ENCODE results near the gene HIVEP3. TPM values are rescaled to one million over a fixed set of nuclear protein-coding genes. Genes with fewer than 3 reads are reported as not detected.

HIVEP3 gene
- total RNA-seq, 2 experiments from 2014 or later: 13.2 to 13.4 TPM

- intact Hi-C loops (cut with micrococcal nuclease): no loop called here
- CTCF ChIA-PET: interaction anchor here (0.9 kb wide), 1 partner anchor 19 kb away, joined by 4 read pairs; no protein-coding TSS in a partner anchor
- no peaks in the 10 kb centered on the region for H3K9me3 Mint-ChIP-seq
Observed at GRCh38 chr1:41850029-41850428, 68.7 kb downstream of the HIVEP3 start.

DNA sequence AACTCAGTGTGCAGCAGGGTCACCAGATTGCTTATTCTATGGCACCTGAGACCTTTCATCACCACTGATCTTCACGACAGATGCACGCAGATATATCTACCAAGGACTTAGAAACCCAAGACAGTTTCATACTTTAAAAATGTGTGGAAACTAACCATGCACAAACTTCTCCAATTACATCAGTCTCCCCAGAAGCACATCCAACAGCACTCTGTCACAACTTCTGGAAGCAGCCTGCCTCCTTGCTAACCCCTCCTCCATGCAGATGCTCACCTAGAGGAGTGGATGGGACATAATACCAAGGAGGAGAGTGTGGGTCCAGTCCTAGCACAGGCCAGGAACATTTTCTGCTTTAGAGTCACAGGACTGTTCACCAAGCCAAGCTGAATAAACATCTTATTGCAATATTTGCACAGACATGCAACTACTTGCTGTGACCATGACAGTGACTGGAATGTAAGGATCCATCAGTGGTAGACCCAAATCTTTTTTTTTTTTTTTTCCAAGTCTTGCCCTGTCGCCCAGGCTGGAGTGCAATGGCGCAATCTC is 69.4 kb downstream of the HIVEP3 start:
- Mint-ChIP-seq H3K27me3 (ENCODE audit: low read depth) (no peaks in the 10 kb centered on the region), H3K36me3 (ENCODE audit: low read depth) (no peaks in the 10 kb centered on the region), H3K4me3 (no peak overlapping the region), H3K9me3 (no peaks in the 10 kb centered on the region), H3K27ac (no peak overlapping the region), H3K4me1 (ENCODE audit: low read depth) (peaks cover 34% of the 10 kb centered on the region)
- CTCF ChIA-PET: interaction anchor here (0.9 kb wide), 1 partner anchor 19 kb away, joined by 4 read pairs; no protein-coding TSS in a partner anchor
- intact Hi-C loops (cut with micrococcal nuclease): no loop called here
- DNase-seq: no peak

More at GRCh38 chr1:41850029-41850428, 68.7 kb downstream of the HIVEP3 start:
- Mint-ChIP-seq H3K27me3 (ENCODE audit: low read depth) (no peaks in the 10 kb centered on the region), H3K27ac (no peak overlapping the region), H3K36me3 (ENCODE audit: low read depth) (no peaks in the 10 kb centered on the region), H3K4me1 (ENCODE audit: low read depth) (peaks cover 29% of the 10 kb centered on the region), H3K4me3 (no peak overlapping the region)
- DNase-seq: peak; percentile 60

- Mint-ChIP-seq H3K9me3 (no peaks in the 10 kb centered on the region), H3K4me1 (ENCODE audit: low read depth) (peaks cover 42% of the 10 kb centered on the region), H3K4me3 (no peak overlapping the region), H3K27me3 (ENCODE audit: low read depth) (no peaks in the 10 kb centered on the region), H3K36me3 (ENCODE audit: low read depth) (no peaks in the 10 kb centered on the region), H3K27ac (no peak overlapping the region)
- CTCF ChIA-PET: no interaction called here
- intact Hi-C loops (cut with micrococcal nuclease): no loop called here
- no peak for DNase-seq
Observed at GRCh38 chr1:41848216-41848952, 70.3 kb downstream of the HIVEP3 start.

DNA sequence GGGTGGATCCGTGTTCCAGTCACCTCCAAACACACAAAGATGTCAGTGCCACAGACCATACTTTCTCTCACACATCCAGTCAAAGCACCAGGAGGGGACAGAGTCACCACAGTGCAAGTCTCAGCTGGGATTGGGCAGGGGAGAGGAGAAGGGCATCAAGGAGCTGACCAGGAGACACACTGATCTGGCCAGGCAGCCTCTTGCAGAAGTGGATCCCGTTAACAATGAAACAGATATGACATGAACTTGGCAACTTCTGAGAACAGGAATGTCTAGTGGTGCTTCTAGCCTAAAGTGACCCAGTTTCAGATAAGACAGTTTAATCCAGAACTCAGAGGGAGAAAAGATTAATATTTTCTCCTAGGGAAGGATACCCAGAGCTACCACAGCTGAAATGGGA is 71.0 kb downstream of the HIVEP3 start:
- CTCF ChIA-PET: no interaction called here
- Mint-ChIP-seq H3K27ac (no peak overlapping the region), H3K4me1 (ENCODE audit: low read depth) (peaks cover 44% of the 10 kb centered on the region), H3K9me3 (no peaks in the 10 kb centered on the region), H3K36me3 (ENCODE audit: low read depth) (no peaks in the 10 kb centered on the region), H3K27me3 (ENCODE audit: low read depth) (no peaks in the 10 kb centered on the region), H3K4me3 (no peak overlapping the region)
- no peak for DNase-seq
- intact Hi-C loops (cut with micrococcal nuclease): no loop called here

GRCh38 chr1:41846625-41847405 is 71.9 kb downstream of the HIVEP3 start:
- intact Hi-C loops (cut with micrococcal nuclease): no loop called here
- Mint-ChIP-seq H3K27ac (no peak overlapping the region), H3K4me3 (no peak overlapping the region), H3K4me1 (ENCODE audit: low read depth) (peaks cover 44% of the 10 kb centered on the region), H3K27me3 (ENCODE audit: low read depth) (no peaks in the 10 kb centered on the region), H3K9me3 (no peaks in the 10 kb centered on the region), H3K36me3 (ENCODE audit: low read depth) (no peaks in the 10 kb centered on the region)
- CTCF ChIA-PET: no interaction called here
- no peak for DNase-seq

DNA sequence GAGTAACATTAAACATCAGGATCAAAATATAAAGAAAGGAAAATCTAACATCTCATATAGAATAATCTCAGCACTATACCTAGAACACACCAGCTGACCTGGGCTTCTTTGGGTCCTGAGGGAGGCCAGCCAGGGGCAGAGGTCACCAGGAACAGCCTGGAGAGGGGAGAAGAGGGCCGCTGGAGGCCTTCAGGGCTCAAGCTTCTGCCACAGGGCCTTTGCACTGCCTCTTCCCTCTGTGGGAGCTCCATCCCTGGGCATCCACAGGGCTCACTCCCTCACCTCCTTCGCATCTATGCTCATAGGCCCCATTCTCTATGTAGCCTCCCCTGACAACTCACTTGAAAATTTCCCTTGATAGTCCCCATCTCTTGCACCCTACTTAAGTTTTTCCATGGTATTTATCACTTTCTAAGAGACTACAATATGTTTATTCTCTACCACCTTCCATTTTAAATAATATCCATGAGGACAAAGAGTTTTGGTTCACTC is 73.9 kb downstream of the HIVEP3 start:
- Mint-ChIP-seq H3K36me3 (ENCODE audit: low read depth) (no peaks in the 10 kb centered on the region), H3K4me1 (ENCODE audit: low read depth) (peaks cover 35% of the 10 kb centered on the region), H3K9me3 (no peaks in the 10 kb centered on the region), H3K27me3 (ENCODE audit: low read depth) (no peaks in the 10 kb centered on the region), H3K4me3 (no peak overlapping the region), H3K27ac (no peak overlapping the region)
- intact Hi-C loops (cut with micrococcal nuclease): no loop called here
- CTCF ChIA-PET: interaction anchor here (0.6 kb wide), 1 partner anchor 48 kb away, joined by 3 read pairs; no protein-coding TSS in a partner anchor
- no peak for DNase-seq

- no peak for DNase-seq
- H3K36me3 Mint-ChIP-seq (ENCODE audit: low read depth): no peaks in the 10 kb centered on the region
- intact Hi-C loops (cut with micrococcal nuclease): no loop called here
- H3K27ac Mint-ChIP-seq: no peak overlapping the region
- H3K4me1 Mint-ChIP-seq (ENCODE audit: low read depth): peaks cover 33% of the 10 kb centered on the region
- no peaks in the 10 kb centered on the region for H3K9me3 Mint-ChIP-seq
- CTCF ChIA-PET: interaction anchor here (0.6 kb wide), 1 partner anchor 48 kb away, joined by 3 read pairs; no protein-coding TSS in a partner anchor
- no peaks in the 10 kb centered on the region for H3K27me3 Mint-ChIP-seq (ENCODE audit: low read depth)
- no peak overlapping the region for H3K4me3 Mint-ChIP-seq
Observed at GRCh38 chr1:41844255-41844654, 74.5 kb downstream of the HIVEP3 start.

DNA sequence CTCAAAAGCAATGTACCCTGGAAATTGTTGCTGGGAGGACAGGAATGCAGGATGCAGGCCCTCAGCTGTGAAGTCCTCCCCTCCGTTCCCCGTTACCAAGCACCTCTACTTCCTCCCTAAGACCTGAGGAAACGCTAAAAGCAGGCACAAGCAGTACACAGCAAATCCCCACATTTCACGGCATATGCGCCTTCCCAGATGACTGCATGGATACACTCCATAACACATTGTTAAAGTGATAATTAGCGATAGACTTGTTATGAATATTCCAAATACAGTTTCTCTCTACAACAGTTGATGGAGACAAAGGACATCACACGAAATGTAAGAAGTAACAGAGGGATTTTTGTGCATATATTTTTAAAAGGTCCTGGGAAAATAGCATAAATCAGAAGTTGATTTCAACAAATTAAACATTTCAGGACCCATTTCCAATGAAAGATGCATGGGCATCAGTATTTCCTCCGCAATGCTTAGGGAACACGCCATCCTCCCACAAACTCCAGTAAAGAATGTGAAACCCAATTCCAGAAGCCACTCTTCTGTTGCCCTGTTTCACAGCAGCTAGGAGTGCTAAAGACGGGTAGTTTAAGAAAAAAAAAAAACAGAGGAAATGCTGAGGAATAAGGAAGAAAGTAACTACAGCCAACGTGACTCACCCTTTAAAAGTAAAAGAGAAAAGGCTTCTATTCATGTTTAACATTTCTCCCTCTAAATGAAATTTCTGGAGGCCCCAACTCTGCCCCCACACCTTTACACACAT is 75.5 kb downstream of the HIVEP3 start:
- no peak overlapping the region for H3K27ac Mint-ChIP-seq
- intact Hi-C loops (cut with micrococcal nuclease): no loop called here
- no peaks in the 10 kb centered on the region for H3K27me3 Mint-ChIP-seq (ENCODE audit: low read depth)
- H3K9me3 Mint-ChIP-seq: no peaks in the 10 kb centered on the region
- peaks cover 33% of the 10 kb centered on the region for H3K4me1 Mint-ChIP-seq (ENCODE audit: low read depth)
- no peaks in the 10 kb centered on the region for H3K36me3 Mint-ChIP-seq (ENCODE audit: low read depth)
- CTCF ChIA-PET: no interaction called here
- no peak for DNase-seq
- no peak overlapping the region for H3K4me3 Mint-ChIP-seq

GRCh38 chr1:41842326-41842725 is 76.4 kb downstream of the HIVEP3 start:
- Mint-ChIP-seq H3K27ac (no peak overlapping the region), H3K4me3 (no peak overlapping the region), H3K27me3 (ENCODE audit: low read depth) (no peaks in the 10 kb centered on the region), H3K4me1 (ENCODE audit: low read depth) (peaks cover 33% of the 10 kb centered on the region), H3K9me3 (no peaks in the 10 kb centered on the region), H3K36me3 (ENCODE audit: low read depth) (no peaks in the 10 kb centered on the region)
- CTCF ChIA-PET: no interaction called here
- DNase-seq: no peak
- intact Hi-C loops (cut with micrococcal nuclease): no loop called here

- Mint-ChIP-seq H3K4me1 (ENCODE audit: low read depth) (peaks cover 21% of the 10 kb centered on the region), H3K9me3 (no peaks in the 10 kb centered on the region), H3K36me3 (ENCODE audit: low read depth) (no peaks in the 10 kb centered on the region), H3K27ac (no peak overlapping the region), H3K4me3 (no peak overlapping the region), H3K27me3 (ENCODE audit: low read depth) (no peaks in the 10 kb centered on the region)
- no peak for DNase-seq
- CTCF ChIA-PET: no interaction called here
- intact Hi-C loops (cut with micrococcal nuclease): no loop called here
Observed at GRCh38 chr1:41840592-41841246, 78.0 kb downstream of the HIVEP3 start.

DNA sequence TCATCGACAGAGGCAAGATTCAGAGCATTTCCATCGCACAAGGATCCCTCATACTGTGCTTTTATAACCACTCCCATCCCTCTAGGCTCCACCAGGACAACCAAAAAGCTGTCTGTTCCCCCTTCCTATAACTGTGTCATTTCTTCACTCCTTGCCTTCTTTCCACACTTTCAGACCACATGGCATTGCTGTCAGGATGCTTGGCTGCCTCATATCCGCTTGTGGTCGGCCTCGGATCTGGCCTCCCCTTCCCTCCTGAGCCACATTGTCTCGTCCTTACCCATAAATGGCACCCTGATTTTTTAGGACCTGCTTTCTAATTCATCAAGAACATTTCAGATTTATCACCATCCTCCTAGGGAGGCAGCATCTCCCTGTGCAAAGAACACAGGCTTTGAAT is 80.5 kb downstream of the HIVEP3 start:
- Mint-ChIP-seq H3K4me3 (no peak overlapping the region), H3K27ac (no peak overlapping the region), H3K4me1 (ENCODE audit: low read depth) (peaks cover 5% of the 10 kb centered on the region), H3K36me3 (ENCODE audit: low read depth) (no peaks in the 10 kb centered on the region), H3K27me3 (ENCODE audit: low read depth) (no peaks in the 10 kb centered on the region), H3K9me3 (no peaks in the 10 kb centered on the region)
- DNase-seq: no peak
- intact Hi-C loops (cut with micrococcal nuclease): no loop called here
- CTCF ChIA-PET: no interaction called here

All from activated naive CD4-positive, alpha-beta T cell treated with anti-CD3 and anti-CD28 coated beads for 36 hours (primary cell).